GM23338 (cell line): ENCODE measurements around the gene TENM4. TPM values are rescaled to one million over a fixed set of nuclear protein-coding genes. Genes with fewer than 3 reads are reported as not detected.

Experiments
- ATAC-seq: fragments of 200-7000 bp; cut with Tn5 transposase; 3 replicates; pipeline ENCODE4 v1.9.1; 2020
- DNase-seq: peaks from one replicate; pipeline ENCODE4 v3.0.0-alpha.2; 2015; ENCODE audit warnings: low spot score
- H2AFZ ChIP-seq: fragments of 200-600 bp; sonication (generic); 2 replicates; pipeline ENCODE4 v1.8.0; 2016; ENCODE audit warnings: antibody characterized with exemption, mild to moderate bottlenecking, moderate library complexity
- H3F3A ChIP-seq: fragments of 200-600 bp; sonication (generic); replicated peaks from 2 replicates; pipeline ENCODE4 v1.8.0; 2017; ENCODE audit warnings: antibody characterized with exemption, mixed run types, low read depth
- H3K27ac ChIP-seq: fragments of 200-600 bp; sonication (generic); 2 replicates; pipeline ENCODE4 v1.6.1; 2016; ENCODE audit warnings: low read depth
- H3K27me3 ChIP-seq: fragments of 200-600 bp; sonication (generic); 2 replicates; pipeline ENCODE4 v1.8.0; 2016; ENCODE audit warnings: mild to moderate bottlenecking, mixed run types, moderate library complexity; ENCODE audit not compliant: insufficient read depth
- H3K36me3 ChIP-seq: fragments of 200-600 bp; sonication (generic); 2 replicates; pipeline ENCODE4 v1.8.0; 2016; ENCODE audit warnings: mild to moderate bottlenecking; ENCODE audit not compliant: insufficient read depth
- H3K4me1 ChIP-seq: fragments of 200-600 bp; sonication (generic); 2 replicates; pipeline ENCODE4 v1.8.0; 2016; ENCODE audit warnings: mild to moderate bottlenecking, moderate library complexity; ENCODE audit not compliant: insufficient read depth
- H3K4me2 ChIP-seq: fragments of 200-600 bp; sonication (generic); 2 replicates; pipeline ENCODE4 v1.7.1; 2017; ENCODE audit warnings: mixed run types
- H3K4me3 ChIP-seq: fragments of 200-600 bp; sonication (generic); 2 replicates; pipeline ENCODE4 v1.6.1; 2016; ENCODE audit warnings: mixed run types
- H3K79me2 ChIP-seq: fragments of 200-600 bp; sonication (generic); replicated peaks from 2 replicates; pipeline ENCODE4 v1.8.0; 2017; ENCODE audit warnings: mild to moderate bottlenecking; ENCODE audit not compliant: insufficient read depth
- H3K9me2 ChIP-seq: fragments of 200-600 bp; sonication (generic); 2 replicates; pipeline ENCODE4 v1.8.0; 2017; ENCODE audit not compliant: insufficient read depth
- H4K20me1 ChIP-seq: fragments of 200-600 bp; sonication (generic); replicated peaks from 2 replicates; pipeline ENCODE4 v1.8.0; 2017; ENCODE audit warnings: mild to moderate bottlenecking; ENCODE audit not compliant: insufficient read depth
- H3K27ac Mint-ChIP-seq: 2 replicates; pipeline ENCODE4 v1.8.0; 2020; ENCODE audit warnings: inconsistent platforms, mild to moderate bottlenecking, moderate library complexity, mixed read lengths
- H3K27me3 Mint-ChIP-seq: 3 replicates; pipeline ENCODE4 v1.8.0; 2022; ENCODE audit warnings: low read depth, mild to moderate bottlenecking, moderate library complexity, mixed read lengths, inconsistent platforms; ENCODE audit not compliant: insufficient read depth, poor library complexity
- H3K36me3 Mint-ChIP-seq: 3 replicates; pipeline ENCODE4 v1.8.0; 2021; ENCODE audit warnings: low read depth, mild to moderate bottlenecking, inconsistent platforms, moderate library complexity, mixed read lengths
- H3K4me1 Mint-ChIP-seq: 3 replicates; pipeline ENCODE4 v1.8.0; 2020; ENCODE audit warnings: mild to moderate bottlenecking, inconsistent platforms, mixed read lengths
- H3K4me3 Mint-ChIP-seq: 3 replicates; pipeline ENCODE4 v1.8.0; 2021; ENCODE audit warnings: moderate library complexity, mild to moderate bottlenecking, inconsistent platforms, mixed read lengths
- H3K9me3 Mint-ChIP-seq: 3 replicates; pipeline ENCODE4 v1.8.0; 2020; ENCODE audit warnings: moderate library complexity, mild to moderate bottlenecking, inconsistent platforms, mixed read lengths
- CREB1 ChIP-seq: fragments of 250-450 bp; sonication (Bioruptor Pico); IDR thresholded peaks from 2 replicates; pipeline ENCODE4 v1.5.0; 2020; ENCODE audit warnings: low read depth, mild to moderate bottlenecking, moderate library complexity
- EZH2 ChIP-seq: fragments of 200-600 bp; sonication (generic); IDR thresholded peaks from one replicate; pipeline ENCODE4 v1.8.0; 2017; ENCODE audit warnings: antibody characterized with exemption, mild to moderate bottlenecking, low read depth; ENCODE audit not compliant: unreplicated experiment
- EZH2phosphoT487 ChIP-seq: fragments of 200-600 bp; sonication (generic); IDR thresholded peaks from one replicate; pipeline ENCODE4 v1.8.1; 2018; ENCODE audit warnings: antibody characterized with exemption; ENCODE audit not compliant: unreplicated experiment
- NANOG ChIP-seq: IDR thresholded peaks from 2 replicates; pipeline ENCODE4 v1.6.1; 2016; ENCODE audit warnings: antibody characterized with exemption, borderline replicate concordance
- STAT1 ChIP-seq: IDR thresholded peaks from one replicate; pipeline ENCODE4 v1.6.1; 2016; ENCODE audit warnings: antibody characterized with exemption; ENCODE audit not compliant: unreplicated experiment
- ZNF331 ChIP-seq: fragments of 250-450 bp; sonication (Bioruptor Pico); IDR thresholded peaks from 2 replicates; pipeline ENCODE4 v1.5.0; 2020; ENCODE audit warnings: low read depth, mild to moderate bottlenecking, moderate library complexity
- polyA plus RNA-seq: library from polyadenylated mRNA; unstranded; fragments of >200 nt; fragmentation: Nextera tagmentation; extraction: Ambion mirVana; gene quantifications from 2 replicates; pipeline ENCODE4 v1.2.1, GENCODE V29; 2016
- total RNA-seq: library from RNA; depleted of rRNA; stranded (reverse); fragments of >200 nt; shearing (Covaris generic); gene quantifications from 2 replicates; pipeline ENCODE4 v1.2.3, GENCODE V29; 2014
- TF ChIP-seq, protein P1 (sequence below): IDR thresholded peaks from one replicate; pipeline ENCODE4 v1.6.1; 2018; ENCODE audit warnings: antibody characterized with exemption; ENCODE audit not compliant: unreplicated experiment

Gene TENM4
- total and polyA plus RNA-seq, 2 experiments from 2014 or later, result 7.3 TPM

DNA sequence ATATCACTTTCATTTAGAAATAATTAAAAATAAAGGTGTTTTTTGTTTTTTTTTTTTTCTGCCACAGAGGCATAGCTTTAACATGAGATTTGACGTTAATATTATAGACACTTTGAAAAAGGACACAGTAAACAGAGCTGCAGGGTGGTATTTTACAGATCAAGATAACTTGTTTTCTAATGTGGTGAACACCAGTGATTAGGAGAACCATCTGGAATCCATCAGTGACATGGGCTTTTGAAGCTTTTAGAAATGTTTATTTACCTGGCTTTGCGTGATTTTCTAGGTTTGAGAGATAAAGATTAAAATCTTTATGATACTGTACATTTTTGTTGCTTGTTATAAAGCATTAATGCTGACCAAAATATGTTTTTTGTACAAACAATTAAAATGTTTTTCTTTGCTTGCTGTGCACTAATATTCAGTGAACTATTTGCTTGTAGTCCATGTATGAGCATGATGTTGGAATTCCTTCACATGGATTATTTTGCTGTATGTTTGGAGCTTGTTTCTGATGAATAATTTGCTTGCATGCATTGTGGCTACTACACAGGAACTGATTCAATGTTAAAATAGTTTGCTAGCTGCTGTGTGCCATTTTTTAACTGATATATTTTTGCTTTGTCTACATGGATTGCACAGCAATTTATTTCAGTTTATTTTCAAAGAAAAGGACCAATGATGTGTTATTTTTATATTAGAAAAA lies 514.0 kb downstream of the TENM4 start:
- peaks cover 56% of the 10 kb centered on the region for H3K27me3 ChIP-seq
- ATAC-seq, result no peak
- Mint-ChIP-seq H3K27me3 (peaks cover 46% of the 10 kb centered on the region), H3K9me3 (peaks cover 2% of the 10 kb centered on the region; the same call in 1 of the 3 replicates), H3K36me3 (no peaks in the 10 kb centered on the region), H3K4me1 (peaks cover 44% of the 10 kb centered on the region), H3K27ac (no peak overlapping the region), H3K4me3 (no peak overlapping the region)
- H3F3A ChIP-seq, result 0 out of 2 replicates have a peak, but pooled peaks cover 4% of the 10 kb centered on the region
- no peak overlapping the region for H3K27ac ChIP-seq
- no peak overlapping the region for H2AFZ ChIP-seq
- no peak overlapping the region for H3K4me2 ChIP-seq
- no peak for DNase-seq
- no peak for TF ChIP-seq STAT1
- TF ChIP-seq, protein P1, sequence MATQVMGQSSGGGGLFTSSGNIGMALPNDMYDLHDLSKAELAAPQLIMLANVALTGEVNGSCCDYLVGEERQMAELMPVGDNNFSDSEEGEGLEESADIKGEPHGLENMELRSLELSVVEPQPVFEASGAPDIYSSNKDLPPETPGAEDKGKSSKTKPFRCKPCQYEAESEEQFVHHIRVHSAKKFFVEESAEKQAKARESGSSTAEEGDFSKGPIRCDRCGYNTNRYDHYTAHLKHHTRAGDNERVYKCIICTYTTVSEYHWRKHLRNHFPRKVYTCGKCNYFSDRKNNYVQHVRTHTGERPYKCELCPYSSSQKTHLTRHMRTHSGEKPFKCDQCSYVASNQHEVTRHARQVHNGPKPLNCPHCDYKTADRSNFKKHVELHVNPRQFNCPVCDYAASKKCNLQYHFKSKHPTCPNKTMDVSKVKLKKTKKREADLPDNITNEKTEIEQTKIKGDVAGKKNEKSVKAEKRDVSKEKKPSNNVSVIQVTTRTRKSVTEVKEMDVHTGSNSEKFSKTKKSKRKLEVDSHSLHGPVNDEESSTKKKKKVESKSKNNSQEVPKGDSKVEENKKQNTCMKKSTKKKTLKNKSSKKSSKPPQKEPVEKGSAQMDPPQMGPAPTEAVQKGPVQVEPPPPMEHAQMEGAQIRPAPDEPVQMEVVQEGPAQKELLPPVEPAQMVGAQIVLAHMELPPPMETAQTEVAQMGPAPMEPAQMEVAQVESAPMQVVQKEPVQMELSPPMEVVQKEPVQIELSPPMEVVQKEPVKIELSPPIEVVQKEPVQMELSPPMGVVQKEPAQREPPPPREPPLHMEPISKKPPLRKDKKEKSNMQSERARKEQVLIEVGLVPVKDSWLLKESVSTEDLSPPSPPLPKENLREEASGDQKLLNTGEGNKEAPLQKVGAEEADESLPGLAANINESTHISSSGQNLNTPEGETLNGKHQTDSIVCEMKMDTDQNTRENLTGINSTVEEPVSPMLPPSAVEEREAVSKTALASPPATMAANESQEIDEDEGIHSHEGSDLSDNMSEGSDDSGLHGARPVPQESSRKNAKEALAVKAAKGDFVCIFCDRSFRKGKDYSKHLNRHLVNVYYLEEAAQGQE, result no peak
- no peak for TF ChIP-seq CREB1 (CRISPR knock-in tag)
- TF ChIP-seq ZNF331 (CRISPR knock-in tag), result no peak
- TF ChIP-seq EZH2, result no peak
- H3K4me1 ChIP-seq, result peaks cover 40% of the 10 kb centered on the region
- no peaks in the 10 kb centered on the region for H3K36me3 ChIP-seq
- H3K4me3 ChIP-seq, result no peak overlapping the region
- H3K79me2 ChIP-seq, result no peaks in the 10 kb centered on the region
- H3K9me2 ChIP-seq, result no peaks in the 10 kb centered on the region
- H4K20me1 ChIP-seq, result no peaks in the 10 kb centered on the region; the same call in 1 of the 2 replicates

DNA sequence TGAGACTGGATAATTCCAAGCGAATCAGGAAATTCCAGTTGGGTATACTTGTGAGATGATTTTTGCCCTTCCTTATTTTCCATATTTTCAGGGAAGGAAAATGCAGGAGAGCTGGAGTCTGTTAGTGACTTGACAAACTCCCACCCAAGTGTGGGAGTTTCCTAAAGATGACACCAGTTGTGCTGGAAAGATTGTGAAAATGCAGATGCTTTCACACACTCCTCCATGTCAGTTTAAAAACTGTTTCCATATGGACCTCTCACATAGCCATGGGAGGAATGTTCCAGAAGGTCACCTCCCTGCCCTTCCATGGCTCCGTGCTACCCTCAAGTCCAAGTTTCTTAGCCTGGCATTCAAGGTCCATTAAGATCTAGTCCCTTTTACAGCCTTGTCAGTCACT lies 515.4 kb downstream of the TENM4 start:
- Histone ChIP-seq H3K4me2 (no peak overlapping the region), H3K27me3 (peaks cover 42% of the 10 kb centered on the region), H3K36me3 (no peaks in the 10 kb centered on the region), H3K4me3 (no peak overlapping the region), H3F3A (0 out of 2 replicates have a peak, but pooled peaks cover 4% of the 10 kb centered on the region), H3K27ac (no peak overlapping the region), H2AFZ (no peak overlapping the region), H3K4me1 (peaks cover 28% of the 10 kb centered on the region), H4K20me1 (no peaks in the 10 kb centered on the region; the same call in none of the 2 replicates), H3K9me2 (no peaks in the 10 kb centered on the region), H3K79me2 (no peaks in the 10 kb centered on the region)
- Mint-ChIP-seq H3K9me3 (no peaks in the 10 kb centered on the region), H3K4me3 (no peak overlapping the region), H3K36me3 (no peaks in the 10 kb centered on the region), H3K27ac (no peak overlapping the region), H3K27me3 (peaks cover 32% of the 10 kb centered on the region), H3K4me1 (peaks cover 31% of the 10 kb centered on the region)
- ATAC-seq (no peak), DNase-seq (no peak)
- TF ChIP-seq EZH2 (no peak), NANOG (no peak), EZH2phosphoT487 (no peak), STAT1 (no peak), CREB1 (CRISPR knock-in tag) (no peak)
- TF ChIP-seq, protein P1, result no peak
